IMR-90 (cell line): ENCODE results near the gene ATG7. TPM values are rescaled to one million over a fixed set of nuclear protein-coding genes. Genes with fewer than 3 reads are reported as not detected.

Source experiments
- ATAC-seq: fragments of 200-7000 bp; cut with Tn5 transposase; 2 replicates; pipeline ENCODE4 v1.9.1; 2020; ENCODE audit warnings: low read depth, mild to moderate bottlenecking, moderate library complexity
- BruUV-seq: library from RNA; stranded (reverse); fragments of 400-500 nt; replicated peaks from 2 replicates; lab custom pipeline; 2021; lab: Mats Ljungman, UMichigan
- CTCF ChIA-PET: fragments of 300-600 bp; formaldehyde crosslinking; extraction: SDS; loops from one replicate; lab custom pipeline; 2021; ENCODE audit warnings: antibody characterized with exemption; lab: Yijun Ruan, JAX
- POLR2A ChIA-PET: fragments of 300-600 bp; sonication (Branson Sonifier 250); formaldehyde crosslinking; loops from one replicate; lab custom pipeline; 2022; ENCODE audit warnings: antibody characterized with exemption; ENCODE audit not compliant: unreplicated experiment; lab: Charles Lee
- DNase-seq: peaks from one replicate; pipeline ENCODE4 v3.0.0; 2013
- H2AFZ ChIP-seq: replicated peaks from 2 replicates; pipeline ENCODE3; 2013; ENCODE audit warnings: low read length, mild to moderate bottlenecking; ENCODE audit not compliant: poor library complexity
- H2AK5ac ChIP-seq: 2 replicates; pipeline ENCODE4 v1.6.1; 2013; ENCODE audit warnings: low read depth, low read length, inconsistent platforms
- H2AK9ac ChIP-seq: replicated peaks from 2 replicates; pipeline ENCODE3; 2013; ENCODE audit warnings: mild to moderate bottlenecking, low read depth, low read length, moderate library complexity; ENCODE audit not compliant: poor library complexity
- H2BK120ac ChIP-seq: 2 replicates; pipeline ENCODE4 v1.6.1; 2013; ENCODE audit warnings: low read depth, low read length, inconsistent platforms
- H2BK15ac ChIP-seq: 3 replicates; pipeline ENCODE4 v1.6.1; 2013; ENCODE audit warnings: low read depth, low read length, inconsistent platforms
- H2BK20ac ChIP-seq: 2 replicates; pipeline ENCODE4 v1.6.1; 2013; ENCODE audit warnings: low read depth, mild to moderate bottlenecking, inconsistent platforms, low read length, moderate library complexity
- H2BK5ac ChIP-seq: 2 replicates; pipeline ENCODE4 v1.6.1; 2013; ENCODE audit warnings: mild to moderate bottlenecking, low read depth, low read length, inconsistent platforms; ENCODE audit not compliant: poor library complexity, severe bottlenecking
- H3K14ac ChIP-seq: replicated peaks from 2 replicates; pipeline ENCODE4 v1.6.1; 2013; ENCODE audit warnings: low read depth, low read length, inconsistent platforms
- H3K18ac ChIP-seq: 2 replicates; pipeline ENCODE4 v1.6.1; 2013; ENCODE audit warnings: low read depth, low read length, control low read depth
- H3K23ac ChIP-seq: 2 replicates; pipeline ENCODE4 v1.6.1; 2013; ENCODE audit warnings: low read depth, low read length, inconsistent platforms
- H3K27ac ChIP-seq: 2 replicates; pipeline ENCODE4 v1.5.1; 2013; ENCODE audit warnings: mild to moderate bottlenecking, control low read depth, low read length; ENCODE audit not compliant: insufficient read depth
- H3K27me3 ChIP-seq: 2 replicates; pipeline ENCODE4 v1.6.1; 2013; ENCODE audit warnings: low read length; ENCODE audit not compliant: control insufficient read depth, insufficient read depth
- H3K36me3 ChIP-seq: 2 replicates; pipeline ENCODE4 v1.6.1; 2013; ENCODE audit warnings: low read length, mixed read lengths; ENCODE audit not compliant: control insufficient read depth, insufficient read depth
- H3K4ac ChIP-seq: 2 replicates; pipeline ENCODE4 v1.6.1; 2013; ENCODE audit warnings: low read depth, low read length, inconsistent platforms
- H3K4me1 ChIP-seq: 2 replicates; pipeline ENCODE4 v1.6.1; 2013; ENCODE audit warnings: low read length, mixed read lengths; ENCODE audit not compliant: control insufficient read depth, insufficient read depth
- H3K4me2 ChIP-seq: 2 replicates; pipeline ENCODE4 v1.6.1; 2013; ENCODE audit warnings: low read depth, mild to moderate bottlenecking, control low read depth, low read length, moderate library complexity
- H3K4me3 ChIP-seq: 2 replicates; pipeline ENCODE4 v1.5.1; 2013; ENCODE audit warnings: low read depth, mild to moderate bottlenecking, control low read depth, low read length, moderate library complexity; ENCODE audit not compliant: insufficient read depth
- H3K56ac ChIP-seq: 2 replicates; pipeline ENCODE4 v1.6.1; 2013; ENCODE audit warnings: low read length, inconsistent platforms; ENCODE audit not compliant: insufficient read depth; ENCODE audit errors: extremely low read depth
- H3K79me1 ChIP-seq, 2 experiments: 2 replicates each; pipeline ENCODE4 v1.6.1; 2013; ENCODE audit warnings: low read length in 2 of 2, inconsistent platforms in 1 of 2, low read depth in 1 of 2
- H3K9ac ChIP-seq: 2 replicates; pipeline ENCODE4 v1.6.1; 2013; ENCODE audit warnings: low read depth, low read length, control low read depth
- H3K9me1 ChIP-seq: 2 replicates; pipeline ENCODE4 v1.6.1; 2013; ENCODE audit warnings: low read length, inconsistent platforms; ENCODE audit not compliant: insufficient read depth
- H3K9me3 ChIP-seq: 2 replicates; pipeline ENCODE4 v1.6.1; 2013; ENCODE audit warnings: low read length; ENCODE audit not compliant: control insufficient read depth, insufficient read depth
- H4K20me1 ChIP-seq: 2 replicates; pipeline ENCODE4 v1.6.1; 2013; ENCODE audit warnings: low read length, inconsistent platforms; ENCODE audit not compliant: insufficient read depth
- H4K5ac ChIP-seq: 2 replicates; pipeline ENCODE4 v1.6.1; 2013; ENCODE audit warnings: mild to moderate bottlenecking, low read depth, low read length, control low read depth
- H4K8ac ChIP-seq, 2 experiments: 2 replicates each; pipeline ENCODE4 v1.6.1; 2013; ENCODE audit warnings: low read depth in 2 of 2, low read length in 2 of 2, control low read depth in 1 of 2, inconsistent platforms in 1 of 2
- H4K91ac ChIP-seq: 2 replicates; pipeline ENCODE4 v1.6.1; 2013; ENCODE audit warnings: low read depth, low read length, inconsistent platforms; ENCODE audit not compliant: insufficient read depth
- BHLHE40 ChIP-seq: fragments of 150-350 bp; IDR thresholded peaks from 2 replicates; pipeline ENCODE4 v1.6.1; 2016; ENCODE audit warnings: mild to moderate bottlenecking, low read depth, low read length
- CEBPB ChIP-seq: IDR thresholded peaks from 2 replicates; pipeline ENCODE4 v1.6.1; 2012; ENCODE audit warnings: low read depth, low read length, improper control_type of control experiment
- CHD1 ChIP-seq: IDR thresholded peaks from 2 replicates; pipeline ENCODE4 v1.6.1; 2012; ENCODE audit warnings: low read depth, low read length, improper control_type of control experiment
- FOS ChIP-seq: fragments of 150-350 bp; IDR thresholded peaks from 2 replicates; pipeline ENCODE4 v1.6.1; 2016; ENCODE audit warnings: low read depth, low read length
- MAFK ChIP-seq: IDR thresholded peaks from 2 replicates; pipeline ENCODE4 v1.6.1; 2012; ENCODE audit warnings: low read depth, low read length, improper control_type of control experiment
- MAZ ChIP-seq: IDR thresholded peaks from 2 replicates; pipeline ENCODE4 v1.6.1; 2012; ENCODE audit warnings: low read depth, mild to moderate bottlenecking, low read length, improper control_type of control experiment, moderate library complexity, borderline replicate concordance
- MXI1 ChIP-seq: IDR thresholded peaks from 2 replicates; pipeline ENCODE4 v1.6.1; 2012; ENCODE audit warnings: low read depth, mild to moderate bottlenecking, low read length, moderate library complexity, borderline replicate concordance
- NFE2L2 ChIP-seq: fragments of 150-350 bp; IDR thresholded peaks from 2 replicates; pipeline ENCODE4 v1.6.1; 2016; ENCODE audit warnings: low read depth, mild to moderate bottlenecking, low read length
- POLR2A ChIP-seq: IDR thresholded peaks from 2 replicates; pipeline ENCODE4 v1.6.1; 2012; ENCODE audit warnings: mild to moderate bottlenecking, low read depth, low read length
- RAD21 ChIP-seq: IDR thresholded peaks from 2 replicates; pipeline ENCODE4 v1.6.1; 2012; ENCODE audit warnings: low read length, improper control_type of control experiment
- RCOR1 ChIP-seq: IDR thresholded peaks from 2 replicates; pipeline ENCODE4 v1.6.1; 2012; ENCODE audit warnings: mild to moderate bottlenecking, low read length, improper control_type of control experiment; ENCODE audit not compliant: insufficient replicate concordance
- RFX5 ChIP-seq: IDR thresholded peaks from 2 replicates; pipeline ENCODE4 v1.8.0; 2012; ENCODE audit warnings: low read depth, mild to moderate bottlenecking, low read length, moderate library complexity
- SMC3 ChIP-seq: fragments of 150-350 bp; IDR thresholded peaks from 2 replicates; pipeline ENCODE4 v1.6.1; 2016; ENCODE audit warnings: low read depth, mild to moderate bottlenecking, antibody characterized with exemption, low read length, moderate library complexity
- USF2 ChIP-seq: fragments of 150-350 bp; IDR thresholded peaks from 2 replicates; pipeline ENCODE4 v1.6.1; 2017; ENCODE audit warnings: mild to moderate bottlenecking, antibody characterized with exemption, low read length, low read depth
- WGBS, 2 experiments: methylation state at CpG; one replicate each; pipeline versions ENCODE4 v1.1.5 to v1.1.7; 2013; ENCODE audit warnings: missing lambda C conversion rate in 2 of 2; ENCODE audit not compliant: insufficient read length in 1 of 2; ENCODE audit errors: extremely low coverage in 2 of 2; 5-methylcytosine and 5-hydroxymethylcytosine counted together
- dilution Hi-C: fragments of 300-500 bp; cut with HindIII; formaldehyde crosslinking; loops from one replicate; pipeline ENCODE4 v1.14.3; 2018; ENCODE audit warnings: low sequenced_read_pairs; ENCODE audit not compliant: unreplicated experiment
- in situ Hi-C: fragments of 300-500 bp; cut with MboI; formaldehyde crosslinking; loops from 3 replicates; pipeline ENCODE4 v1.14.3; 2019; ENCODE audit warnings: low sequenced_read_pairs, inconsistent platforms, mixed read lengths
- intact Hi-C: fragments of 100-400 bp; cut with micrococcal nuclease; formaldehyde crosslinking; loops from 2 replicates; pipeline ENCODE4 v1.10.0; 2022
- polyA plus RNA-seq, 3 experiments: library from polyadenylated mRNA; depleted of rRNA; stranded (reverse); fragments of >200 nt; gene quantifications; 2 replicates each; pipeline ENCODE4 v1.2.3, GENCODE V29; 2012; ENCODE audit warnings: low replicate concordance in 1 of 3
- total RNA-seq: library from RNA; depleted of rRNA; stranded (reverse); fragments of >200 nt; gene quantifications from 2 replicates; pipeline ENCODE4 v1.2.3, GENCODE V29; 2012
- TF ChIP-seq, protein P1 (sequence below): fragments of 150-350 bp; IDR thresholded peaks from 2 replicates; pipeline ENCODE4 v1.6.1; 2016; ENCODE audit warnings: low read depth, mild to moderate bottlenecking, low read length, moderate library complexity, borderline replicate concordance

ATG7 gene
- total and polyA plus RNA-seq, 2 of the 4 experiments (the other 2 are of a cell fraction): 15.6 to 51.4 TPM

GRCh38 chr3:11600501-11601282 lies 328.5 kb downstream of the ATG7 start:
- H3K4ac ChIP-seq: peak overlapping the region; percentile 97
- ChIA-PET CTCF (interaction anchor here (1.2 kb wide), 1 partner anchor 10 kb away, joined by 3 read pairs; no protein-coding TSS in a partner anchor), POLR2A (interaction anchor here (0.6 kb wide), 1 partner anchor 39 kb away, joined by 5 read pairs; no protein-coding TSS in a partner anchor)
- peak overlapping the region; percentile 77 for H3K56ac ChIP-seq
- peaks cover 25% of the 10 kb centered on the region for H3K4me1 ChIP-seq
- peaks cover 25% of the 10 kb centered on the region for H3K9me1 ChIP-seq
- H2BK120ac ChIP-seq: peak overlapping the region; percentile 97
- peak overlapping the region; percentile 100 for H3K23ac ChIP-seq
- peak; percentile 90 for ATAC-seq
- peak overlapping the region; percentile 83 for H2BK15ac ChIP-seq
- H4K91ac ChIP-seq: peak overlapping the region; percentile 96
- WGBS, 2 experiments: 0% methylated on average over 1 of the region's 18 CpGs; no CpG with 5 or more reads in 1 of the 2 experiments
- peaks cover 21 to 68% of the 10 kb centered on the region in 2 experiments for H3K79me1 ChIP-seq
- H3K4me2 ChIP-seq: no peak overlapping the region
- no peak overlapping the region for H3K4me3 ChIP-seq
- H2AK9ac ChIP-seq: peak overlapping the region; percentile 96
- peak overlapping the region; percentile 82 for H3K18ac ChIP-seq
- peak overlapping the region; percentile 73 for H2AFZ ChIP-seq
- H4K5ac ChIP-seq: peak overlapping the region; percentile 62
- intact Hi-C loops (loop anchor here (1.0 kb wide), 3 partner anchors 18 to 91 kb away; partner anchors contain the start of gene VGLL4), in situ Hi-C loops (loop anchor here (5.0 kb wide), 1 partner anchor 37 kb away; no protein-coding TSS in a partner anchor), dilution Hi-C loops (no loop called here)
- peak overlapping the region; percentile 99 for H2AK5ac ChIP-seq
- no TSS peak for BruUV-seq
- DNase-seq: peak; percentile 100
- 0 out of 2 replicates have a peak overlapping the region, but pooled peaks have one; percentile 1 for H3K9ac ChIP-seq
- H4K20me1 ChIP-seq: peaks cover 21% of the 10 kb centered on the region
- peak overlapping the region; percentile 79 for H3K27ac ChIP-seq
- peaks cover 13% of the 10 kb centered on the region for H3K36me3 ChIP-seq
- peak overlapping the region; percentile 99 for H2BK5ac ChIP-seq
- peak overlapping the region; percentile 95 for H2BK20ac ChIP-seq
- H3K9me3 ChIP-seq: no peaks in the 10 kb centered on the region
- peak overlapping the region; percentile 87 to 95 for H4K8ac ChIP-seq
- no peaks in the 10 kb centered on the region for H3K27me3 ChIP-seq
- H3K14ac ChIP-seq: peak overlapping the region; percentile 94
- TF ChIP-seq MAFK (peak; percentile 83), CEBPB (peak; percentile 76), USF2 (no peak), POLR2A (peak; percentile 47; the same call in 1 of the 2 replicates), MAZ (no peak), RCOR1 (peak; percentile 53), FOS (peak; percentile 96), BHLHE40 (0 out of 2 replicates have a peak, but pooled peaks have one; percentile 40), SMC3 (peak; percentile 7; the same call in 1 of the 2 replicates), MXI1 (no peak), RAD21 (peak; percentile 28; the same call in 1 of the 2 replicates), RFX5 (no peak), NFE2L2 (peak; percentile 27; the same call in 1 of the 2 replicates), CHD1 (no peak)
- TF ChIP-seq, protein P1, sequence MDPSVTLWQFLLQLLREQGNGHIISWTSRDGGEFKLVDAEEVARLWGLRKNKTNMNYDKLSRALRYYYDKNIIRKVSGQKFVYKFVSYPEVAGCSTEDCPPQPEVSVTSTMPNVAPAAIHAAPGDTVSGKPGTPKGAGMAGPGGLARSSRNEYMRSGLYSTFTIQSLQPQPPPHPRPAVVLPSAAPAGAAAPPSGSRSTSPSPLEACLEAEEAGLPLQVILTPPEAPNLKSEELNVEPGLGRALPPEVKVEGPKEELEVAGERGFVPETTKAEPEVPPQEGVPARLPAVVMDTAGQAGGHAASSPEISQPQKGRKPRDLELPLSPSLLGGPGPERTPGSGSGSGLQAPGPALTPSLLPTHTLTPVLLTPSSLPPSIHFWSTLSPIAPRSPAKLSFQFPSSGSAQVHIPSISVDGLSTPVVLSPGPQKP: no peak
